Tibial nerve (tissue), 4 donors: ENCODE measurements around the gene CEP85L. TPM values are rescaled to one million over a fixed set of nuclear protein-coding genes. Genes with fewer than 3 reads are reported as not detected.

ENCODE experiments used
- DNase-seq, 2 donors: peaks; one replicate each; pipeline ENCODE4 v3.0.0-alpha.2; 2019; ENCODE audit warnings: low spot score in 2 of 2
- H3K27ac ChIP-seq, 4 donors: fragments of 200-600 bp; sonication (generic) in 3 of 4; one replicate each; pipeline ENCODE4 v1.5.1; 2017 to 2019; ENCODE audit warnings: mild to moderate bottlenecking in 1 of 4
- H3K27me3 ChIP-seq, 2 donors: fragments of 200-600 bp; sonication (generic) in 1 of 2; one replicate each; pipeline versions ENCODE4 v1.5.1 to v1.6.0; 2017 to 2019
- H3K36me3 ChIP-seq, 3 donors: fragments of 200-600 bp; sonication (generic); one replicate each; pipeline ENCODE4 v1.5.1; 2018 to 2019
- H3K4me1 ChIP-seq, 4 donors: fragments of 200-600 bp; sonication (generic) in 3 of 4; one replicate each; pipeline ENCODE4 v1.5.1; 2017 to 2019
- H3K4me3 ChIP-seq, 4 donors: fragments of 200-600 bp; sonication (generic) in 3 of 4; one replicate each; pipeline ENCODE4 v1.5.1; 2017 to 2019; ENCODE audit warnings: mild to moderate bottlenecking in 1 of 4, moderate library complexity in 1 of 4
- H3K9me3 ChIP-seq, 4 donors: fragments of 200-600 bp; sonication (generic) in 3 of 4; one replicate each; pipeline ENCODE4 v1.5.1; 2017 to 2019
- CTCF ChIP-seq, 5 experiments: fragments of 200-600 bp in 3 of 5; fragments of 450-650 bp in 2 of 5; sonication (generic) in 3 of 5; IDR thresholded peaks; one replicate each; pipeline ENCODE4 v1.5.1; 2016 to 2019; ENCODE audit warnings: antibody characterized with exemption in 5 of 5, mild to moderate bottlenecking in 3 of 5, moderate library complexity in 2 of 5
- EP300 ChIP-seq, 2 donors: sonication (generic); formaldehyde crosslinking; IDR thresholded peaks; one replicate each; pipeline ENCODE4 v1.6.1; 2017; ENCODE audit warnings: antibody characterized with exemption in 2 of 2, mild to moderate bottlenecking in 1 of 2
- POLR2A ChIP-seq, 2 donors: fragments of 450-650 bp; IDR thresholded peaks; one replicate each; pipeline ENCODE4 v1.6.1; 2017; ENCODE audit warnings: antibody characterized with exemption in 2 of 2, mild to moderate bottlenecking in 2 of 2, moderate library complexity in 2 of 2
- WGBS, 2 donors: methylation state at CpG; one replicate each; pipeline ENCODE4 v1.1.5; 2018; 5-methylcytosine and 5-hydroxymethylcytosine counted together
- total RNA-seq, 4 donors: library from RNA; depleted of rRNA; stranded (reverse); fragments of >200 nt; gene quantifications; one replicate each; pipeline ENCODE4 v1.1.0, GENCODE V29; 2016

CEP85L gene
- total RNA-seq, 4 donors from 2014 or later: 26.7 to 47.4 (median 37.8) TPM

DNA sequence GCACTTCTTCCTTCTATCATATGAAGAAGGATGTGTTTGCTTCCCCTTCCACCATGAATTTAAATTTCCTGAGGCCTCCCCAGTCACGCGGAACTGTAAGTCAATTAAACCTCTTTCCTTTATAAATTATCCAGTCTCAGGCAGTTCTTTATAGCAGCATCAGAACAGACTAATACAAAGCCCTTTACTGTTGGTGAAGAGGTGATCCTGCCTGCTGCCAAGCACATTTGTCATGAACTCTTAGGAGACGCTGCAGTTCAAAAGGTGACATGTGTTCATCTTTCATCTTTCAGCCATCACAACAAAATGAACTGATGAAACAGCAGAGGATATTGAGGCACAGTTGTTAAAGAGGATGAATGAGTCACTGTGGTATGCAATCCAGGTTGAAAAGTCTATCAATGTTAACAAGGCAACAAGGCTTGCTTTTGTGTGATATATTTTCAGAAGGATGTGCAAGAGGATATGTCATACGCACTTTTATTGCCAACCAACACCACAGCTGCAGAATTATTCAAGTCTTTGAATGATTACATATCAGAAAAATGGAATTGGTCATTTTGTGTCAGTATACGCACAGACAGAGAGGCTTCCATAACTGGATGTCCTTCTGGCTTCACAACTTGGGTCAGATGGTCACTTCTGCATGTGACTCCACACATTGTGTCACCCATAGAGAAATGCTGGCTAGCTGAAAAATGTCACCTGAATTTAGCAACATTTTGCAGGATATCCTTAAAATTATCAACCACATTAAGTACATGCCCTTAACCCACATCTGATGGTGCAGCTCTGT lies 155.7 kb downstream of the CEP85L start:
- TF ChIP-seq CTCF (IDR thresholded peaks at IDR 0.05) (no peak), EP300 (IDR thresholded peaks at IDR 0.05) (no peak), POLR2A (IDR thresholded peaks at IDR 0.05) (no peak)
- H3K27me3 ChIP-seq: no peaks in the 10 kb centered on the region
- H3K4me3 ChIP-seq: no peak overlapping the region
- 69 to 75% methylated on average over 5 of the region's 5 CpGs for WGBS, 2 donors
- no peak for DNase-seq
- no peaks in the 10 kb centered on the region for H3K4me1 ChIP-seq
- H3K36me3 ChIP-seq: peaks cover 0 to 35% (median 0%) of the 10 kb centered on the region in 3 donors
- H3K27ac ChIP-seq: no peak overlapping the region
- no peaks in the 10 kb centered on the region for H3K9me3 ChIP-seq

DNA sequence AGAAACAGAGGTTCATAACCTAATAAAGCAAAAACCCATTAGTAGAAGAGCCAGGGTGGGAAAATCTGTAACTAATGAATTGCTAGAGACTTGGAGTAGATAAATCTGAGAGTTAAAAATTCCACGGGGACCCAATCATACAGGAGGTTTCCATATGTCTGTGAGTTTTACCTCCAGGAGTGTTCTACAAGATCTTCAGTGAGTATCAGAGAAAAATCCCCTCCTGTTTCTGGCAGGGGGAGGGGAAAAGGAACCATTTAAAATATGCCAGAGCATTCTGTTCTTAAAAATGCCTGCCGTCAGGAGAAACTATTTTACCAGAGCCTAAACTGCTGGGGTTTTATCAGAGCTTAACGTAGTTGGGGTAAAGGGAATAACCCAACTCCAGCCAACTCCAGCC lies 157.3 kb downstream of the CEP85L start:
- TF ChIP-seq CTCF (IDR thresholded peaks at IDR 0.05) (no peak), POLR2A (IDR thresholded peaks at IDR 0.05) (no peak), EP300 (IDR thresholded peaks at IDR 0.05) (no peak)
- DNase-seq: no peak
- H3K4me1 ChIP-seq: no peaks in the 10 kb centered on the region
- 73 to 74% methylated on average over 3 of the region's 3 CpGs for WGBS, 2 donors
- H3K9me3 ChIP-seq: peaks cover 0 to 10% (median 2%) of the 10 kb centered on the region in 4 donors
- no peak overlapping the region for H3K4me3 ChIP-seq
- peaks cover 0 to 51% (median 0%) of the 10 kb centered on the region in 3 donors for H3K36me3 ChIP-seq
- H3K27me3 ChIP-seq: no peaks in the 10 kb centered on the region
- no peak overlapping the region for H3K27ac ChIP-seq

GRCh38 chr6:118489990-118490389 lies 161.4 kb downstream of the CEP85L start:
- Histone ChIP-seq H3K27ac (no peak overlapping the region), H3K4me1 (peaks cover 0 to 14% (median 0%) of the 10 kb centered on the region in 4 donors), H3K4me3 (no peak overlapping the region), H3K36me3 (peaks cover 0 to 65% (median 0%) of the 10 kb centered on the region in 3 donors), H3K9me3 (peaks cover 0 to 26% (median 10%) of the 10 kb centered on the region in 4 donors), H3K27me3 (no peaks in the 10 kb centered on the region)
- WGBS, 2 donors: 73 to 78% methylated on average over 3 of the region's 3 CpGs
- no peak for TF ChIP-seq POLR2A (IDR thresholded peaks at IDR 0.05)
- no peak for TF ChIP-seq CTCF (IDR thresholded peaks at IDR 0.05)
- no peak for TF ChIP-seq EP300 (IDR thresholded peaks at IDR 0.05)
- DNase-seq: no peak

GRCh38 chr6:118488631-118489030 lies 162.8 kb downstream of the CEP85L start:
- no peak for TF ChIP-seq CTCF (IDR thresholded peaks at IDR 0.05)
- TF ChIP-seq POLR2A (IDR thresholded peaks at IDR 0.05): no peak
- TF ChIP-seq EP300 (IDR thresholded peaks at IDR 0.05): no peak

More at GRCh38 chr6:118488631-118489030, 162.8 kb downstream of the CEP85L start:
- Histone ChIP-seq H3K4me1 (peaks cover 0 to 14% (median 0%) of the 10 kb centered on the region in 4 donors), H3K27ac (no peak overlapping the region), H3K4me3 (no peak overlapping the region), H3K27me3 (no peaks in the 10 kb centered on the region), H3K36me3 (peaks cover 0 to 63% (median 0%) of the 10 kb centered on the region in 3 donors), H3K9me3 (peaks cover 0 to 26% (median 10%) of the 10 kb centered on the region in 4 donors)
- DNase-seq: no peak
